GM21619 (cell line): Measurements from ENCODE around the gene CSKMT.
"Not testable (repeated sequence)": the region's sequence is repeated elsewhere in the genome, so short reads cannot be mapped to it uniquely, and the experiment has no call there.

ENCODE experiments used
- ATAC-seq: cut with Tn5 transposase; IDR thresholded peaks from one replicate; pipeline ENCODE4 v1.9.1; 2021; ENCODE audit not compliant: unreplicated experiment

Gene CSKMT

DNA sequence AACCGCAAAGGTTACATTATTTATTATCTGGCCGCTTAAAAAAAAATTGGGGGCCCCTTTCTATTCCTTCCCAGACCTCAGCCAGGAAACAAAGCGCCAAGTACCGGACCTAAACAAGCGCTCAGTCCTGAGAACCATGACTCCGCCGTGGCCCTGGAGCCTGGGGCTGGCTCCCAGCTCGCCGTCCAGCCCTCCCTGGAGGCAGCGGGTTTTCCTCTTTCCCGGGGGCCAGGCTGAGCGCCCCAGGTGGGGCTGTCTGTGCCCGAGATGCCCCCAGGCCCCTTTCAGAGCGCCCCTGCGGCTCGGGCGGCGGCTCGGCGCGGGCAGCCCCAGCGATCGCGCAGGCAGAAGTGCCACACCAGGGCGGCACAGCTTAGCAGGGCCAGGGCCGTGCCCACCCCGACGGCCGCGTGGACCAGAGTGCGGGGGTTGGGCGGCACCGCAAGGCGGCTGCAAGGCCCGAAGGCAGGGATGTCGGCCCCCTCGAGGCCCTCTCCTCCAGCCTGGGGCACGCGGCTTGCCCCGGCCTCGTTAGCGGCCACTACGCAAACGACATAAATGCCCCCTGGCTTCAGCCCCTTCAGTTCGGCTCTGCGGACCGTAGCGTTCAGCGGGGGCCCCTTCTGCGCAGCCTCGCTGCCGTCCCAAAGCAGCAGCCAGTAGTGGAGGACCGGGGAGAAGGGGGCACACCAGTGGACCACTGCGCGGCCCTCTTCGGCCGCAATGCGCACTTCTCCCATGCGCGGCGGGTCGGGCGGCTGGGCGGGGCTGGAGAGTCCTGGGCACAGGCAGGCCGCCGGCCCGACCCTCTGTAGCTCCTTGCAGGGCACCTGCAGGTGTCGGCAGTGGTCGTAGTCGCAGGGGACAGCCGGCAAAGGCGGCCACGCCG lies 22.6 kb downstream of the CSKMT start:
- ATAC-seq, result no peak

DNA sequence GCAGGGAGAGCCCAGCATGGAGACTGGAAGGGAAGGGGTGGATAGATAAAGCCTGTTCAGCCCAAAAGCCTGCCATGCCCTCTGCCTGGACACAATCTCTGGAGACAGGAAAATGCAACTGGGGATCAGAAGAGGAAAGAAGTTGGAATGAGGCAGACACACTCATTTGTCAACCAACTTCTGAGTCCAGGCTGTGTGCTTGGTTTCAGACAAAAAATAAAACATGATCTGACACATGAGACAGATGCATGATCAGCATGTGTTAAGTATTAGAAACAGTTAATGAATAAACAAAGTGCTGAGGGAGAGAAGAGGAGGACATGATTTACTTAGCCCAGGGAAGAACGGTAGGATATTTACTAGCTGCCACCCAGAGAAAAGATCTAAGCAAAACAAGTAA lies 23.4 kb downstream of the CSKMT start:
- ATAC-seq, result no peak

DNA sequence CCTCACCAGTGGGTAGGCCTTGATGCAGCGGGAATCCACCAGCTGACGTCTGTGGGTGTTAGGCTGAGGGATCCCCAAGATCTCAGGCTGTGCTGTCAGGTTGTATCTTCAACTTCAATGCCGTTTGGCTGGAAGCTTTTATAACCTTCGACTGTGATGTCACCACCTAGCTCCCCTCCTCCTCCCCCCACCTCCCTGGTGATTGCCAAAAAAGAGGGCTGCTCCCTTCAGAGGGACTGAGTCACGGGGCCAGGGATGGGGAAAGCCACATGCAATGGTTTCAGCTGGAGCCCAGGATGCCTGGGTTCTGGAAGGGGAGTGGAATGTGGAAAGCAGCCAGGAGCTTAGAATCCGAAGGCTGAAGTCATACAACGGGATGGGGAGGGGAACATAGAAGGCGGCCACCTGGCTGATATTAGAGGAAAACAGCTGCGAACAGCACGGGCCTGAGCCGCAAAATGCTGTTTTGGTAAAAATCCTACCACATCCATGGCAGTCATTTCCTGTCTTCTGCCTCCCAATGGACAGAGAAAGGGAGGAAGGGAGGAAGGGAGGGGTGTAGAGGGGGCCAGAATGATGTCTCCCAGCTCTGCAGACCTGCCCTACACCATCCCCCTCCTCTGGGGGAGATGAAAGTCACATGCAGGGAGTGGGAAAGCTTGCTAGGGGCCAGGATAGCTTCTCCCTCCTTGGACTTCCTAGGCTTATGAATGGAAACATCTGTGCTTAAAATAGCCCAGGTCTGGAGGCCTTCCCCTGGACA lies 24.5 kb downstream of the CSKMT start, which contains the start of gene LRRN4CL:
LRRN4CL (minus strand) TSS at position 110 of the 763 bp plus-strand sequence. CDS start 1,022 bp downstream, outside the sequence.
- ATAC-seq, result no peak

GRCh38 chr11:62693624-62694023 lies 28.5 kb downstream of the CSKMT start:
- ATAC-seq, result not testable (repeated sequence)

GRCh38 chr11:62694455-62695167 lies 29.5 kb downstream of the CSKMT start:
- ATAC-seq, result no peak

DNA sequence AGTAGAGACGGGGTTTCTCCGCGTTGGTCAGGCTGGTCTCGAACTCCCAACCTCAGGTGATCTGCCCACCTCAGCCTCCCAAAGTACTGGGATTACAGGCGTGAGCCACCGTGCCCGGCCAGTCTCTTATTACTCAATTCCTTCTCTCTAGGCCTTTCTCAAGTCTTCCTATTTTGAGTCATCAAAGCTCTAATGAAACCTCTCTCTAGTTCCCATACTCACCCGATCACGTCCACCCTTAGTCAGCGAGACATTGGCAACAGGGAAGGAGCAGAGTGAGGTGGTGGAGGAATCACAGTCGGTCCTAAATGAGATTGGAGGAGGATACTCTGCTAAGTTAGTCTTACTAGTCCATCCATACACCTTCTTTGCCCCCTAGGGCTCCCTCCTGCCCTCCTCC lies 37.1 kb downstream of the CSKMT start:
- ATAC-seq, result no peak

DNA sequence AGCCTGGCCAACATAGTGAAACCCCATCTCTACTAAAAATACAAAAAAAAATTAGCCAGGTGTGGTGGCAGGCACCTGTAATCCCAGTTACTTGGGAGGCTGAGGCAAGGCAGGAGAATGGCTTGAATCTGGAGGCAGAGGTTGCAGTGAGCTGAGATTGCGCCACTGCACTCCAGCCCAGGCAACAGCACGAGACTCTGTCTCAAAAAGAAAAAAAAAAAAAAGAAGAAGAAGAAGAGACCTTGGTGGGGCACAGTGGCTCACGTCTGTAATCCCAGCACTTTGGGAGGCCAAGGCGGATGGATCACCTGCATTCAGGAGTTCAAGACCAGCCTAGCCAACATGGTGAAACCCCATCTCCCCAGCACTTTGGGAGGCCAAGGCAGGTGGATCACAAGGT lies 38.8 kb downstream of the CSKMT start:
- not testable (repeated sequence) for ATAC-seq

DNA sequence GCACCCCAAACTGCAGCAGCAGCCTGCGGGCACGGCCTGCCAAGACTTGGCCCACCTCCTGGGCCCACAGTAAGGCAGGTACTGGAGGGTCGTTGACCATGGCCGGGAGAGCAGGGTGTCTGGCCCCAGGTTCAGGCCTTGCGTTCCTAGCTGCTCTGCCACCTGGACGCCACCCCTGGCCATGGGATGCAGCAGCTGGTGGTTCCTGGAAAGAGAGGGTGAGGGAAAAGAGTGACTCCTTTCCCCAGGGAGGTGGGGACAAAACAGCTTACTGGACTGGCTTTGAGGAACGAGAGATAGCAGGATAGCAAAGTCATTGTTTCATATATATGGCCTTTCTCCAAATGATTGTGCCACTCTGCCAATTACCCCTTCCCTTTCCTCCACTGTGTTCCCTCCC lies 40.3 kb downstream of the CSKMT start:
- no peak for ATAC-seq

GRCh38 chr11:62705880-62706849 lies 41.1 kb downstream of the CSKMT start:
- ATAC-seq, result peak; percentile 46

DNA sequence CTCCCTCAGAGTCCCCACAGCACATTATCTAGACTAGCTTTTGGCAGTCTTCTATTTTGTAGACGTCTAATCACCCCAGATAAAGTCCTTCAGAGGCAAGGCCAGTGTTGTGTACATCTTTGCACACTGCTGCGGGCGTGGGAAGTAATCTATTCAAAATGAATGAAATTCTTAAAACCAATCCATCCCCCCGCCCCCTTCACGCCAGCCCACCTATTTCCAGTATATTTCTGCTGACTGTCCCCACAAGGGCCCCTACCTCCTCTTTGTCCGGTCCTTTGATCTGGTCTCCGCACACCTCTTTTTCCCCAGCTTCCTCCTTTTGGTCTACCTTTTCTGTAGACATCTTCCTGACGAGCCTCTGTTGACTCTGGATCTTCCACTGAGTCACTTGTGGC lies 41.7 kb downstream of the CSKMT start:
- ATAC-seq, result no peak

DNA sequence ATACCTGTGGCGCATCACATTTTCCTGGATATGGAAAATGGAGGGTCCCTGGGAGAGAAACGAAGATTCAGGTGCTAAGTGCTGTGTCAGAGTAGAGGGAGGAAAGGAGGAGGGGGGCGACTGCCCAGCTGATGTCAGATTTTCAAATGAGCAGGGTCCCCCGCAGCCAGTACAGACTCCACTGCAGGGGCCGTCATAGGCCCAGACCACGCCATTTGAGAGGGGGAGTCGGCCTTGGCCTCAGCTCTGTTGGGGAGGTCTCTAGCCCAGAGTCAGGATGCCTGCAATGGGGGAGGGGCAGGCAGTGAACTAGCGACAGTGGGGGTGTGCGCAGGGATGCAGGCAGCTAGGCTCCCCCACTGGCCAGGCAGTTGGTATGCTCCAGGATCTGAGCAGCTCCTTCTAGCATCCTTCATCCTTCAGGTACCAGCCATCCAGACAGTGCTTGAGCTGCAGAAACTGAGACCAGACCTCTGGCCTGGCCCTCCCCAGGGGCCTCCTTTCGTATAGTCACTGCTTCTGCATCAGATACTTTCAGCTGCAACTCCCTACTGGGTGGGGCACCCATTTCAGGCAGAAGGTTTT lies 42.3 kb downstream of the CSKMT start, which contains the start of the genes BSCL2 and GNG3:
BSCL2 (minus strand) TSS at position 148 of the 585 bp plus-strand sequence. CDS start 229 bp downstream, outside the sequence.
GNG3 (plus strand) TSS at position 400 of the 585 bp plus-strand sequence. CDS start 620 bp downstream, outside the sequence.
- ATAC-seq, result no peak

DNA sequence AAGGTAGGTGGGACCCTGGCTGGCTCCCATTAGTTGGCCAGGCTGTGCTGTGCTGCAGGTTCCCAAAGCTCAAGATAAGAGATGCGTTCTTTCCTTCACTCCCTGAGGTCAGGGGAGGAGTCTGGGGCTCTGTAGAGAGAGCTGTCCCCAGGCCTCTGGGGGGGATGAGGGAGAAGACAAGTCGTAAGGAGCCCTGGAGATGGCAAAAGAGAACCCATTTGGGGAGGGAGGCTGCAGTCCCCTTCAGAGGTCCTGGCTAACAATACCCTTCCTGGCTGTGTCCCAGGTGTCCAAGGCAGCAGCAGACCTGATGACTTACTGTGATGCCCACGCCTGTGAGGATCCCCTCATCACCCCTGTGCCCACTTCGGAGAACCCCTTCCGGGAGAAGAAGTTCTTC lies 43.3 kb downstream of the CSKMT start:
- ATAC-seq, result no peak

DNA sequence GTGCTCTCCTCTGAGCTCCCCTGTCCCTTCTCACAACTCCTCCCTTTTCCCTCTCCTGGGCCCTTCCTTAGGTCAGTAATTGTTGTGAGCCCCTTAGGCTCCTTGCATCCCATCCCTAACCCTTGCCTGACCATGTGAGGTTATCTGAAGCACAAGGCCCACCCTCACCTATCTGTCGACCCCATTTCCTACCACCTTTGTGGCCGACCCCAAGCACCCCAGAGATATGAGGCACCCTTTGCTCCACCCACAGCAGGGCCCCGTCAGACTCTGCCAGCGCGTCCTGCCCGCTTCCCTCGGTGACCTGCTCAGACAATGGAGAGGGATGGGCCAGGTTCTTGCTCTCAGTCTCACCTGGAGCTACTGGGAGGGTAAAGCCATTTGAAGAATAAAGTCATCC lies 43.7 kb downstream of the CSKMT start:
- ATAC-seq, result no peak

- peak; percentile 62 for ATAC-seq
Observed at GRCh38 chr11:62709247-62710000, 44.3 kb downstream of the CSKMT start.

- no peak for ATAC-seq
Observed at GRCh38 chr11:62710001-62710345, 44.9 kb downstream of the CSKMT start.

DNA sequence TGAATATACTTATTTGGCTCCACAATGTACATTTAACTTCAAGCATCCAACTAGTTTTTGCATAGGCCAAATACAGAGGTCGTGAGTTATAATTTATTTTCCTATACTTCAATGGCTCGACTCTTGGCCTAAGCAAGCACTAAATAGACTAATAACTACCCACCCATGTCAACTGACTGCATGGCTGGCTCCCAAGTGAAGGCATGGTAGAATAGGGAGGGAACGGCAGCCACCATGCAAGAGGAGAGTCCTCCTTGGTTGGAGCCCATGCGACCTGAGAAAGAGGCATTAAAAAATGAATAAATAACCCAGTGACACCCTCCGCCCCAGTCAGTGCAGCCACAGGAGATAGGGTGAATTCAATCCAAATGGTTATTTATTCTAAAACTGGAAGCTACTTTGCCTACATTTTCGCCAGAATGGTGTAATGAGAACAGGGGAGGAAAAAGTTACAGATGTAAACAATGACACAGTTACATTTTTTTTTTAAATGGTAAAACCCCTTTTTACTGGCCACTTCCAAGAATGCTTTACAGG lies 47.2 kb downstream of the CSKMT start:
- no peak for ATAC-seq

DNA sequence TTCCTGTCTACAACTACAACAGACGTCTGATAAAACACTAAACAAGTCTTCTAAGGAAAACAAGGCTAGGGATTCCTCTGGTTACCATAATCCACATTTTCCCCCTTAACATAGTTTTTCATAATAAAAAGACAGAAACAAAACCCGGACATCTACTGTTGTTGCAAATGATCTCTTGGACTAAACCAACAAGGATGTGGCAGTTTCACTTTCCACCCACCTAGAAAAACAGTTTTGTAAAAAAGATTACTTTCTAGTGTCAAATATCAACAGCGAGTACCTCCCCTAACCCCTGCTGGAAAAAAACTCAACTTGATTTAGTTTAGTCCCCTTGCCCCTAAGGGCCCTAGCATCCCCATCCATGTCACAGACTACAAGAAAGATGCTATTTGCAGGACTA lies 47.7 kb downstream of the CSKMT start:
- no peak for ATAC-seq

DNA sequence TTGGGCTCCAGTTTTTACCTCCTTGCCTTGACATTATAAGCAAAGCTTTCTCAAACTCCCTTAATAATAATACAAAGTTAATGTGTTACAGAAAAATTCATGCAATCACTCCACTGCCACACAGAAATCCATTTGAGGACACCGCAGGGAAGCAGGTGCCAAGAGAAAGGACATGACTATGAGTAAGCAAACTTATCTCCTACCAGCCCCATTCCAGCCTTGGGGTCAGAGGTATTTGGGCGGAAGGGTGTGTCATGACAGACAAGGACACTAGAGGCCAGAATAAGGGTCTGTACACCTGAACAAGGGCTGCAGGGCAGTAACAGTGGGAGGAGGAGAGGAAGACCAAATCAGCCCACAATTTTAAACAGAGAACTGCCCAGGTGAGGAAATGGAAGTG lies 48.2 kb downstream of the CSKMT start:
- no peak for ATAC-seq
